Measurements from ENCODE around the gene SERGEF.

Gene SERGEF

DNA sequence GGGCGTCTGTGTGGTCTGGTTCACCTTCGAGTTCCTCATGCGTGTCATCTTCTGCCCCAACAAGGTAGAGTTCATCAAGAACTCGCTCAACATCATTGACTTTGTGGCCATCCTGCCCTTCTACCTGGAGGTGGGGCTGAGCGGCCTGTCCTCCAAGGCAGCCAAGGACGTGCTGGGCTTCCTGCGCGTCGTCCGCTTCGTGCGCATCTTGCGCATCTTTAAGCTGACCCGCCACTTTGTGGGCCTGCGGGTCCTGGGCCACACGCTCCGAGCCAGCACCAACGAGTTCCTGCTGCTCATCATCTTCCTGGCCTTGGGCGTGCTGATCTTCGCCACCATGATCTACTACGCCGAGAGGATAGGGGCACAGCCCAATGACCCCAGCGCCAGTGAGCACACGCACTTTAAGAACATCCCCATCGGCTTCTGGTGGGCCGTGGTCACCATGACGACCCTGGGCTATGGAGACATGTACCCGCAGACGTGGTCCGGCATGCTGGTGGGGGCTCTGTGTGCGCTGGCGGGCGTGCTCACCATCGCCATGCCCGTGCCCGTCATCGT, 240.9 kb downstream of the SERGEF start:
- no peak for DNase-seq (ENCODE audit: low read depth in 2 of 3, low spot score in 2 of 3)

- DNase-seq (ENCODE audit: low read depth in 2 of 3, low spot score in 2 of 3) = no peak
Observed at GRCh38 chr11:17771415-17771814, 241.4 kb downstream of the SERGEF start.

DNA sequence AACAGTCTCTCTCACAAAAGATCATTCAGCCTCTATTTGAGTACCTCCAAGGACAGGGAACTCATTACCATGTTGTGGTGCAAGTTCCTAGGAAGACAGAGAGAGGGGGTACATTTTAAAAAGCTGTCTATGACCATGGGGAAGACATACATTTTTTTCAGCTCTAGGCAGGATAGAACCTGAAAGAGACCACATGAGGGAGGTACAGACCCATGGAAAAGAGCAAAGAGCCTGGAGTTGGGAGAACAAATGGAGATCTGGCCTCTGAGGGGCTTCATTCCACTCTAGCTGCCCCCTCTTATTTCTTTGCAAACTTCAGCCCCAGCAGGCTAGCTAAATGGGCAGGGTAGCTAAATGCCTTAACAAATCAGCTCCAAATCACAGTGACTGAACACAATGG, 241.9 kb downstream of the SERGEF start:
- no peak for DNase-seq (ENCODE audit: low read depth in 2 of 3, low spot score in 2 of 3)

- no peak for DNase-seq (ENCODE audit: low read depth in 2 of 3, low spot score in 2 of 3)
Observed at GRCh38 chr11:17770048-17770652, 242.7 kb downstream of the SERGEF start.

DNA sequence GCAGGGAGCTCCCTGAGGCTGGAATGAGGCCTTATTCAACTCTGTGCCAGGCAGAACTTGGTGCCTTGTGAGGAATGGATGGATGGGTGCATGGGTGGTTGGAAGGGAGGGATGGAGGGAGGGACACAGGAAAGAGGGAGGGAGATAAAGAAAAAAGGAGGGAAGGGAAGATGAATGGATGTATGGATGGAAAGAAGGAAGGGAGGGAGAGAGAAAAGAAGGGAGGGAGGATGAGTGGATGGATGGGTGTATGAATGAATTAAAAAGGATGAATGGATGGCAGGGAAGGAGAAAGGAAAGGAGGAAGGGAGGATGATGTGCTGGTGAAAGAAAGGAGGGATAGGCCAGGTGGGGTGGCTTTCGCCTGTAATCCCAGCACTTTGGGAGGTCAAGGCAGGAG, 243.6 kb downstream of the SERGEF start:
- DNase-seq (ENCODE audit: low read depth in 2 of 3, low spot score in 2 of 3) = no peak

GRCh38 chr11:17768547-17768946, 244.3 kb downstream of the SERGEF start:
- DNase-seq (ENCODE audit: low read depth in 2 of 3, low spot score in 2 of 3) = no peak

DNA sequence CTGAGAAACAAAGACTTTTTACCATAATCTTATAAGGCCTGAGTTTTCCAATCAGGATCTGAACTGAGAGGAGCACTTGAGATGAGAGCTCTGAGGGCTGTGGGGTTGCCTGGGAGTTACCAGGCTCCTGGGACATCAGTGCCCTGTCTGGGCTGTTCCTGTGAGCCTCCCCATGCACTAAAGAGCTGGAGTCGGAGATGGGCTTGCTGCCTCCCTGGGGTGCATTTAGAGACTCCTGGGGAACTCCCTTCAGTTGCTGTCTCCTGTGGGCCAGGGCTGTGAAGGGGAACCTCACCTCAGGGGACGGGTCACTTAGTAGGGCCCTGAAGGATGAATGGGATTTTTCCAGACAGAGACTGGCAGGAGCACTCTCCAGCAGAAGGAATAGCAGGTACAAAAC, 244.9 kb downstream of the SERGEF start:
- no peak for DNase-seq (ENCODE audit: low read depth in 2 of 3, low spot score in 2 of 3)

GRCh38 chr11:17767301-17767885, 245.5 kb downstream of the SERGEF start:
- no peak for DNase-seq (ENCODE audit: low read depth in 2 of 3, low spot score in 2 of 3)

GRCh38 chr11:17766590-17766989, 246.3 kb downstream of the SERGEF start:
- no peak for DNase-seq (ENCODE audit: low read depth in 2 of 3, low spot score in 2 of 3)

GRCh38 chr11:17766073-17766359, 246.8 kb downstream of the SERGEF start:
- no peak for DNase-seq (ENCODE audit: low read depth in 2 of 3, low spot score in 2 of 3)

DNA sequence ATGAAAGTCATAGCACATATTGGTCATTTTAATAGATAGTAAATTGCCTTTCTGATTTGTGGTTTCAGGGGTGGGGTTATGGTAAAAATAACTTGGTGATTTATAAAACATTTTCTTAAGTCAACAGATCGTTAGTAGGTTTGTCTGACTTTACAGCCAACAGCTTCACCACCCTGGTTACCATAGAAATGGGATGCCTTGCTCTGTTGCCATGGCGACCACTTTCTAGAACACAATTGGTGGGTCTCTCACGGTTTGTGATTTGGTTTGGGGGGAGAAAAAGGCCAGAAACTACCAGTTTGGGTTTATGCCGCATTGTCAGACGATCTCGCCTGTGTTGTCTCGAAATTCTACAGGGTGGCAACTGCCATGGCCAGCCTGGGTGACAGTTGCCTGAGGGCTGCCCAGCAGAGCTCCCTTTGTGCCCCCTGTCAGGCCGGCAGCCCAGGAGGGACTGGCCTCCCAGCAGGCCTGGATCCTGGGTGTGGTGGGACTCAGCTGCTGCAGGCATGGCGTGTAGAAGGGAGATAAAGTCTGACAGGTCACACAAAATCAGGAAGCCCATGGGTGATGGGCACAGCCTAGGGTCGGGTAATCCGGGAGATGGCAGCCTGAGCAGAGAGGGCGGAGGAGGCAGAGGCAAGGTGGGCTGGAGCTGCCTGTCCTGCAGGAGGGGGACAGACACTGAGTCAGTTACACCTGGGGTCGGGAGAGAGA, 247.3 kb downstream of the SERGEF start:
- DNase-seq (ENCODE audit: low read depth in 2 of 3, low spot score in 2 of 3) = no peak

DNA sequence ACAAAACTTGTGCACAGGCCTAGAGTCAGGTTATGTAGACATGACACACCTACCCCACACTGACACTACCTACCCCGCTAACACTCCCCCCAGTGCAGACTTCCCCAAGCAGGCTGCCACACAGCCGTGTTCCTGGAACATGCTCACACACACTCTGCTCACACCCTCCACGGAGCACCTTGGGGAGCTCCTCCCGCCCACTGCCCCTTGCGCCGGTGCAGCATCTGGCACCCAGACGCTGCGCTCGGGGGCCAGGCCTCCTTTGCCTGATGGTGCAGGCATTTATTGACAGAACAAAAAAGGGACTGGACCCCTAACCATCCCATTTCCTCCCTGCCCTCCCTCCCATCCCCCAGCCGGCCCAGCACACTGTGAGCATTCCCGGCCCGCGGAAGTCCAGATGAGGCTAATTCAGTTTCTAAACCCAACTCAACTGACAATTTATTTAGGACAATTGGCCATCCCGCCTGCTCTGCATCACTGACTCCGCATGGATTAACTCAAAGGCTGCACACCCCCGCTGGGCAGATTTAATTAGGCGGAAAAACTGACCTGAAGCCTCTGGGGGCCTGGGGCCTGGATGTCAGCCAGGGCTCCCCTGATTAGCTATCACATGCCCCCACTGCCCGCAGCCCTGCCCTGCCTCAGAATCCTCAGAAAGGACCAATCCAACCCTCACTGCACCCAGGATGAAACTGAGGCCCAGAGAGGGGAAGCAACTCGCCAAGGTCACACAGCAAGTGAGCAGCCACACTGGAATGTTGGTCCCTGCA, 248.2 kb downstream of the SERGEF start:
- DNase-seq (ENCODE audit: low read depth in 2 of 3, low spot score in 2 of 3) = no peak

- DNase-seq (ENCODE audit: low read depth in 2 of 3, low spot score in 2 of 3) = no peak
Observed at GRCh38 chr11:17763703-17764102, 249.1 kb downstream of the SERGEF start.

DNA sequence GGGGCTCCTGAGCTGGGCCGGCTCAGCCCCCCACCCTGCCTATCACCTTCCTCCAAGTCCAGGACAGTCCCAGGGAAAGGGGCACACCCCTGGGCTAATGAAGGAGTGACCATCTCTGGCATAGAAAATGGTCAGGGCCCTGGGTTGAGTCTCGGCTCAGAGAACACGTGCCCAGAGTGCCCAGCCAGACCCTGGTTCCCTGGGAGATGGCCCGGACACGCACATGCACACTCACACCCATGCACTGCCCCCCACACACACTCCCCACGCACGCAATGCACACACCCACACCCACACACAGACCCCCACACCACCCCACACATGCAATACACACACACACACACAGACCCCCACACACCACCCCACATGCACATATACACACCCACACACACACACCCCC, 249.6 kb downstream of the SERGEF start:
- no peak for DNase-seq (ENCODE audit: low read depth in 2 of 3, low spot score in 2 of 3)

GRCh38 chr11:17762309-17762974, 250.4 kb downstream of the SERGEF start:
- DNase-seq (ENCODE audit: low read depth in 2 of 3, low spot score in 2 of 3) = no peak

GRCh38 chr11:17760102-17761029, 252.5 kb downstream of the SERGEF start:
- DNase-seq (ENCODE audit: low read depth in 2 of 3, low spot score in 2 of 3) = peak in 1 of 3 experiments; percentile 6

DNA sequence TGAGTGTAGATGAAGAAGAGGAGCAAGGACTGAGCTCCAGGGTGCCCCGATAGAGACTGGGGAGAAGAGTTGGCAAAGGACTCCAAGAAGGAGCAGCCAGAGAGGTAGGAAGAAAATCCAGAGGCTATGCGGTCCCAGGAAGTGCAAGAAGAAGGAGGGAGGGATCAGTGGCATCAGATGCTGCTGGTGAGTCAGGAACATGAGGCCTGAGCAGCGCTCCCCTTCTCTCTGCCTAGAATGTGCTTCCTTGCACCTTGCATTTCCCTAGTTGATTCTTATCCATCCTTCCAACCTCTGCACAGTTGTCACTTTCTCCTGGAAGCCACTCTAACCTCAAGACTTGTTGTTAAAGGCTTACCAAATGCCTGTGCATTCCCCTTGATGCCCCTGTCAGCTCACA, 257.0 kb downstream of the SERGEF start:
- DNase-seq (ENCODE audit: low read depth in 2 of 3, low spot score in 2 of 3) = no peak

DNA sequence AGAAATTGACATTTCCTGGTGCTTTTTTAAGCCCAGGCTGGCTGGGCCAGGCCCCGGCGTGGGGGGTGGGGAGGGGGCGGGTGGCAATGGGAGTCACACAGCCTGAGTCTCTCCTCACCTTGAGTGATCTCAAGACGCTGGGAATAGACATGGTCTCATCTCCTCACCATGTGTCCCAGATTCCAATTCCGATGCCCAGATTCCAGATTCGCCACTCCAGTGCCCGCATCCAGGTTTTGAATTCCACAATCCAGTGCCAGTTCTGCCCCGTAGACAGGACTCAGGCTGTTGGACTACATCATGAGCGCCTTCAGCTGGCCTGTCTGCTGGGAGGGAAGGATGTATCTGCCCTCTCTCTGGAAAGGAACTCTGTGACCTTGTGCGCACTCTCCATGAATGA, 259.2 kb downstream of the SERGEF start:
- DNase-seq (ENCODE audit: low read depth in 2 of 3, low spot score in 2 of 3) = no peak

- DNase-seq (ENCODE audit: low read depth in 2 of 3, low spot score in 2 of 3) = no peak
Observed at GRCh38 chr11:17753153-17753552, 259.7 kb downstream of the SERGEF start.

- no peak for DNase-seq (ENCODE audit: low read depth in 2 of 3, low spot score in 2 of 3)
Observed at GRCh38 chr11:17752144-17752543, 260.7 kb downstream of the SERGEF start.

Data from activated CD8-positive, alpha-beta memory T cell treated with anti-CD3 and anti-CD28 coated beads for 48 hours (primary cell).